H9 (cell line): ENCODE measurements around the gene DNAJC8. TPM values are rescaled to one million over a fixed set of nuclear protein-coding genes. Genes with fewer than 3 reads are reported as not detected.

Source experiments
- DNase-seq: peaks from one replicate; pipeline ENCODE4 v3.0.0-alpha.2; 2017
- H2AFZ ChIP-seq: one replicate; pipeline ENCODE4 v1.6.1; 2013; ENCODE audit warnings: mild to moderate bottlenecking, low read length, control low read depth, moderate library complexity
- H2AK5ac ChIP-seq: 2 replicates; pipeline ENCODE4 v1.6.1; 2013; ENCODE audit warnings: low read length, control low read depth, mixed read lengths; ENCODE audit not compliant: insufficient read length
- H2BK120ac ChIP-seq: one replicate; pipeline ENCODE4 v1.6.1; 2013; ENCODE audit warnings: low read depth, mild to moderate bottlenecking, low read length, control low read depth, inconsistent platforms; ENCODE audit not compliant: poor library complexity, severe bottlenecking
- H2BK12ac ChIP-seq: 2 replicates; pipeline ENCODE4 v1.6.1; 2013; ENCODE audit warnings: low read length, control low read depth, mixed read lengths, low read depth; ENCODE audit not compliant: insufficient read length
- H2BK15ac ChIP-seq: 2 replicates; pipeline ENCODE4 v1.6.1; 2013; ENCODE audit warnings: low read depth, low read length, control low read depth
- H2BK20ac ChIP-seq: one replicate; pipeline ENCODE4 v1.6.1; 2013; ENCODE audit warnings: low read depth, mild to moderate bottlenecking, low read length, control low read depth, inconsistent platforms; ENCODE audit not compliant: poor library complexity, severe bottlenecking
- H2BK5ac ChIP-seq: 2 replicates; pipeline ENCODE4 v1.6.1; 2013; ENCODE audit warnings: low read length, control low read depth, mixed read lengths; ENCODE audit not compliant: insufficient read length
- H3K14ac ChIP-seq: 2 replicates; pipeline ENCODE4 v1.6.1; 2013; ENCODE audit warnings: low read length, control low read depth; ENCODE audit not compliant: insufficient read depth
- H3K18ac ChIP-seq: 2 replicates; pipeline ENCODE4 v1.6.1; 2013; ENCODE audit warnings: low read depth, mild to moderate bottlenecking, mixed read lengths, low read length, control low read depth; ENCODE audit not compliant: insufficient read length
- H3K23ac ChIP-seq: 2 replicates; pipeline ENCODE4 v1.6.1; 2013; ENCODE audit warnings: low read length, control low read depth, mixed read lengths, low read depth; ENCODE audit not compliant: insufficient read length
- H3K23me2 ChIP-seq: 2 replicates; pipeline ENCODE4 v1.6.1; 2013; ENCODE audit warnings: low read depth, mild to moderate bottlenecking, mixed read lengths, low read length, control low read depth; ENCODE audit not compliant: insufficient read length, poor library complexity, severe bottlenecking
- H3K27ac ChIP-seq: 2 replicates; pipeline ENCODE4 v1.5.1; 2013; ENCODE audit warnings: low read length, control low read depth, mixed read lengths, low read depth; ENCODE audit not compliant: insufficient read length
- H3K27me3 ChIP-seq: 2 replicates; pipeline ENCODE4 v1.6.1; 2013; ENCODE audit warnings: low read length, control low read depth, inconsistent platforms; ENCODE audit not compliant: insufficient read depth
- H3K4ac ChIP-seq: 2 replicates; pipeline ENCODE4 v1.6.1; 2013; ENCODE audit warnings: low read depth, mild to moderate bottlenecking, control low read depth, inconsistent platforms, low read length, moderate library complexity
- H3K4me1 ChIP-seq: 2 replicates; pipeline ENCODE4 v1.6.1; 2013; ENCODE audit warnings: low read length, control low read depth, inconsistent platforms; ENCODE audit not compliant: insufficient read depth
- H3K4me2 ChIP-seq: 2 replicates; pipeline ENCODE4 v1.6.1; 2013; ENCODE audit warnings: low read length, control low read depth, mixed read lengths; ENCODE audit not compliant: insufficient read length, insufficient read depth
- H3K56ac ChIP-seq: 2 replicates; pipeline ENCODE4 v1.6.1; 2013; ENCODE audit warnings: low read depth, mild to moderate bottlenecking, mixed read lengths, low read length, control low read depth; ENCODE audit not compliant: insufficient read length
- H3K79me1 ChIP-seq: 2 replicates; pipeline ENCODE4 v1.6.1; 2013; ENCODE audit warnings: low read depth, mild to moderate bottlenecking, moderate library complexity, low read length, control low read depth, inconsistent platforms; ENCODE audit not compliant: insufficient read depth, poor library complexity, severe bottlenecking
- H3K79me2 ChIP-seq: 2 replicates; pipeline ENCODE4 v1.6.1; 2013; ENCODE audit warnings: low read length, control low read depth, inconsistent platforms; ENCODE audit not compliant: insufficient read depth
- H3K9ac ChIP-seq: 2 replicates; pipeline ENCODE4 v1.6.1; 2013; ENCODE audit warnings: low read length, control low read depth, mixed read lengths; ENCODE audit not compliant: insufficient read length; ENCODE audit errors: extremely low read depth
- H3K9me3 ChIP-seq: one replicate; pipeline ENCODE4 v1.6.1; 2013; ENCODE audit warnings: low read depth, low read length, inconsistent platforms; ENCODE audit not compliant: control insufficient read depth
- H3T11ph ChIP-seq: one replicate; pipeline ENCODE4 v1.6.1; 2013; ENCODE audit warnings: mild to moderate bottlenecking, low read length, control low read depth, inconsistent platforms
- H4K20me1 ChIP-seq: one replicate; pipeline ENCODE4 v1.6.1; 2013; ENCODE audit not compliant: control insufficient read depth, insufficient read length, insufficient read depth
- H4K5ac ChIP-seq: 2 replicates; pipeline ENCODE4 v1.6.1; 2013; ENCODE audit warnings: low read depth, mild to moderate bottlenecking, mixed read lengths, low read length, control low read depth; ENCODE audit not compliant: insufficient read length
- H4K8ac ChIP-seq: replicated peaks from 2 replicates; pipeline ENCODE4 v1.6.1; 2013; ENCODE audit warnings: low read length, control low read depth, mixed read lengths, low read depth; ENCODE audit not compliant: insufficient read length
- H4K91ac ChIP-seq: 2 replicates; pipeline ENCODE4 v1.6.1; 2013; ENCODE audit warnings: low read depth, mild to moderate bottlenecking, moderate library complexity, mixed read lengths, low read length, control low read depth; ENCODE audit not compliant: insufficient read length
- H3K27ac Mint-ChIP-seq, 3 experiments: 2 replicates in 2 of 3; 3 replicates in 1 of 3; pipeline ENCODE4 v1.8.0; 2020 to 2021; ENCODE audit warnings: mixed read lengths in 3 of 3, mild to moderate bottlenecking in 1 of 3, moderate library complexity in 1 of 3
- H3K27me3 Mint-ChIP-seq: 2 replicates; pipeline ENCODE4 v1.8.0; 2021; ENCODE audit warnings: low read depth, mild to moderate bottlenecking, moderate library complexity, mixed read lengths
- H3K36me3 Mint-ChIP-seq, 3 experiments: 2 replicates in 2 of 3; 3 replicates in 1 of 3; pipeline ENCODE4 v1.8.0; 2020 to 2021; ENCODE audit warnings: low read depth in 3 of 3, mixed read lengths in 3 of 3; ENCODE audit not compliant: insufficient read depth in 1 of 3
- H3K4me1 Mint-ChIP-seq, 2 experiments: 2 replicates each; pipeline ENCODE4 v1.8.0; 2020; ENCODE audit warnings: mixed read lengths in 2 of 2
- H3K4me3 Mint-ChIP-seq, 2 experiments: 2 replicates in 1 of 2; 3 replicates in 1 of 2; pipeline ENCODE4 v1.8.0; 2020 to 2021; ENCODE audit warnings: mild to moderate bottlenecking in 2 of 2, mixed read lengths in 2 of 2, moderate library complexity in 1 of 2
- H3K9me3 Mint-ChIP-seq, 2 experiments: 2 replicates in 1 of 2; 3 replicates in 1 of 2; pipeline ENCODE4 v1.8.0; 2020; ENCODE audit warnings: mild to moderate bottlenecking in 2 of 2, mixed read lengths in 2 of 2, moderate library complexity in 1 of 2
- WGBS: extraction: QIAGEN DNeasy Blood & Tissue Kit; methylation state at CpG from one replicate; pipeline ENCODE4 v1.1.7; 2013; ENCODE audit warnings: missing lambda C conversion rate, low lambda C conversion rate, mixed read lengths; ENCODE audit not compliant: insufficient read length; ENCODE audit errors: extremely low coverage; 5-methylcytosine and 5-hydroxymethylcytosine counted together
- total RNA-seq: library from RNA; stranded (reverse); gene quantifications from 2 replicates; pipeline ENCODE4 v1.2.1, GENCODE V29; 2021
- TF ChIP-seq, protein P1 (sequence below): fragments of 200-600 bp; sonication (generic); conservative IDR thresholded peaks from 3 replicates; pipeline ENCODE4 v1.8.0; 2021; ENCODE audit warnings: antibody characterized with exemption, mild to moderate bottlenecking

The DNAJC8 gene
- total RNA-seq, 1 experiment from 2014 or later = 132 TPM

DNA sequence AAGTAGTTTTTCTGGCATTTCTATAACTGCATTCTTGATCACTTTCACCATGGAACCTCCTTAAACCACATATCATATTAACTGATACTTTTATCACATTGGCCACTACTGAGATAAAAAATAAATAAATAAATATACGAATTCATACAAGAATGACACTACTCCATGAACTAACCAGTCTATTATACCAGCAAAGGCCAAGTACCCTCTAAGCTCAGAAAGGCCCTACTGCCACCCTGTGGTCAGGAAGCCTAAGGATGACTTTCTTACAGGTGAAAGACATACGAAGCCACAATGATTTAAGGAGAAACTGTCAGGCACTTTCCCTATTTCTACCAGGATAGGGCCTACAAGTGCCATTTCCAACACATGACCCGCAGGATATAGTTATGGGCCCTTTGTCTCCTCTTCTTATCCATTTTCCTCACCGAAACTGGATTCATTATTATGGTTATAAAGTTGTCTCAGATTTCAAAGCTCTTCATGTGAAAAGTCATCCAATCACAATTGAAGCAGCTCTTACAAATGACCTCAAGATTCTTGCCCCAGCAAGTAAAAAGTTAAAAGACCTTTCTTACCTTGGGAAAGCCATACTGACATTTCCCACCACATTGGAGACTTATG lies 23.9 kb downstream of the DNAJC8 start:
- H3K4me2 ChIP-seq = no peak overlapping the region
- H4K20me1 ChIP-seq = no peaks in the 10 kb centered on the region
- H2AK5ac ChIP-seq = no peak overlapping the region
- no peak overlapping the region for H3K23ac ChIP-seq
- H3K14ac ChIP-seq = no peak overlapping the region
- no peak overlapping the region for H3K18ac ChIP-seq
- TF ChIP-seq, protein P1, sequence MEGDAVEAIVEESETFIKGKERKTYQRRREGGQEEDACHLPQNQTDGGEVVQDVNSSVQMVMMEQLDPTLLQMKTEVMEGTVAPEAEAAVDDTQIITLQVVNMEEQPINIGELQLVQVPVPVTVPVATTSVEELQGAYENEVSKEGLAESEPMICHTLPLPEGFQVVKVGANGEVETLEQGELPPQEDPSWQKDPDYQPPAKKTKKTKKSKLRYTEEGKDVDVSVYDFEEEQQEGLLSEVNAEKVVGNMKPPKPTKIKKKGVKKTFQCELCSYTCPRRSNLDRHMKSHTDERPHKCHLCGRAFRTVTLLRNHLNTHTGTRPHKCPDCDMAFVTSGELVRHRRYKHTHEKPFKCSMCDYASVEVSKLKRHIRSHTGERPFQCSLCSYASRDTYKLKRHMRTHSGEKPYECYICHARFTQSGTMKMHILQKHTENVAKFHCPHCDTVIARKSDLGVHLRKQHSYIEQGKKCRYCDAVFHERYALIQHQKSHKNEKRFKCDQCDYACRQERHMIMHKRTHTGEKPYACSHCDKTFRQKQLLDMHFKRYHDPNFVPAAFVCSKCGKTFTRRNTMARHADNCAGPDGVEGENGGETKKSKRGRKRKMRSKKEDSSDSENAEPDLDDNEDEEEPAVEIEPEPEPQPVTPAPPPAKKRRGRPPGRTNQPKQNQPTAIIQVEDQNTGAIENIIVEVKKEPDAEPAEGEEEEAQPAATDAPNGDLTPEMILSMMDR = peak; percentile 84
- Mint-ChIP-seq H3K36me3 (peaks cover 17 to 62% (median 41%) of the 10 kb centered on the region in 3 experiments; a peak in 6 of 7 replicates), H3K27me3 (no peaks in the 10 kb centered on the region), H3K4me1 (peaks cover 4 to 6% of the 10 kb centered on the region in 2 experiments), H3K9me3 (no peaks in the 10 kb centered on the region), H3K27ac (peak overlapping the region in 1 of 3 experiments; percentile 71; a peak in 2 of 7 replicates), H3K4me3 (no peak overlapping the region)
- no peak overlapping the region for H2BK120ac ChIP-seq
- H3K56ac ChIP-seq = no peak overlapping the region
- no peak overlapping the region for H2BK12ac ChIP-seq
- DNase-seq = peak; percentile 54
- H3K79me2 ChIP-seq = no peaks in the 10 kb centered on the region
- H3K79me1 ChIP-seq = peaks cover 3% of the 10 kb centered on the region
- H3K4ac ChIP-seq = no peak overlapping the region
- no peaks in the 10 kb centered on the region for H3K4me1 ChIP-seq
- H2BK15ac ChIP-seq = no peak overlapping the region
- no peak overlapping the region for H2BK5ac ChIP-seq
- H3K9me3 ChIP-seq = no peaks in the 10 kb centered on the region
- H4K8ac ChIP-seq = no peak overlapping the region
- H3T11ph ChIP-seq = no peak overlapping the region
- no peak overlapping the region for H3K9ac ChIP-seq
- no peak overlapping the region for H2AFZ ChIP-seq
- H4K5ac ChIP-seq = no peak overlapping the region
- no peak overlapping the region for H3K27ac ChIP-seq
- no peaks in the 10 kb centered on the region for H3K27me3 ChIP-seq
- no peak overlapping the region for H2BK20ac ChIP-seq
- H3K23me2 ChIP-seq = no peaks in the 10 kb centered on the region
- no peak overlapping the region for H4K91ac ChIP-seq
- WGBS = no CpG with 5 or more reads among the region's 4 CpGs
